Measurements from ENCODE around the gene DCAF11.

Gene DCAF11

DNA sequence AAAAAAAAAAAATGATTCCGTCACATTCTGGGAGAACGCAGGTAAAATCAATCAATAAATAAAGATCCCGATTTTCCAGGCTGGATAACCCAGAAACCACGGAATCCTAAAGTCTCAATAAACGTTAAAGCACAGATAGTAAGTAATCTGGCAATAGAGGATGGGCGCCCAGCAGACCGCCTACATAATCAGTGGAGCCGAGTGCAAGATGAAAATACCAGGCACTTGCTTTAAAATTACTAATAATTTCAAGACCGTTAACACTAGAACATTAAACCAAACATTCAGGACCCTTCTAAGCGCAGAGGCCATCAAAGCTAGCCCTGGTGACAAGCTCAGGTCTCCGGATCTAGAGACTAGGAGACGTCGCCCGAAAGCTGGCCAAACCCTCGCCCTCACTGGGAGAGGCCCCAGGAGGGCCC is 1.2 kb upstream of the DCAF11 start:
- TF ChIP-seq POU6F1 (CRISPR knock-in tag; IDR thresholded peaks at IDR 0.05; ENCODE audit: borderline replicate concordance, low read depth) (no peak), ZNF70 (CRISPR knock-in tag; IDR thresholded peaks at IDR 0.05) (no peak), ZNF565 (CRISPR knock-in tag; conservative IDR thresholded peaks at IDR 0.05; ENCODE audit: low read depth) (no peak), TOX (CRISPR knock-in tag; IDR thresholded peaks at IDR 0.05; ENCODE audit: borderline replicate concordance) (no peak), ZFP30 (CRISPR knock-in tag; IDR thresholded peaks at IDR 0.05) (no peak), ESRRG (CRISPR knock-in tag; IDR thresholded peaks at IDR 0.05) (no peak), ARNTL (CRISPR knock-in tag; IDR thresholded peaks at IDR 0.05; ENCODE audit: borderline replicate concordance, low read depth) (no peak), OSR1 (CRISPR knock-in tag; IDR thresholded peaks at IDR 0.05) (no peak), SNAI2 (CRISPR knock-in tag; IDR thresholded peaks at IDR 0.05) (no peak), PPARA (CRISPR knock-in tag; IDR thresholded peaks at IDR 0.05; ENCODE audit: borderline replicate concordance) (no peak), ZC3H10 (CRISPR knock-in tag; IDR thresholded peaks at IDR 0.05) (no peak), ZNF8 (CRISPR knock-in tag; IDR thresholded peaks at IDR 0.05) (no peak), CSRNP3 (CRISPR knock-in tag; IDR thresholded peaks at IDR 0.05) (no peak), BACH2 (CRISPR knock-in tag; IDR thresholded peaks at IDR 0.05; ENCODE audit: borderline replicate concordance) (no peak), CSDC2 (CRISPR knock-in tag; IDR thresholded peaks at IDR 0.05) (no peak), TCF4 (CRISPR knock-in tag; IDR thresholded peaks at IDR 0.05; ENCODE audit: borderline replicate concordance) (no peak), RARB (CRISPR knock-in tag; IDR thresholded peaks at IDR 0.05) (no peak), PATZ1 (CRISPR knock-in tag; IDR thresholded peaks at IDR 0.05; ENCODE audit: borderline replicate concordance) (no peak)
- TF ChIP-seq, protein P1, sequence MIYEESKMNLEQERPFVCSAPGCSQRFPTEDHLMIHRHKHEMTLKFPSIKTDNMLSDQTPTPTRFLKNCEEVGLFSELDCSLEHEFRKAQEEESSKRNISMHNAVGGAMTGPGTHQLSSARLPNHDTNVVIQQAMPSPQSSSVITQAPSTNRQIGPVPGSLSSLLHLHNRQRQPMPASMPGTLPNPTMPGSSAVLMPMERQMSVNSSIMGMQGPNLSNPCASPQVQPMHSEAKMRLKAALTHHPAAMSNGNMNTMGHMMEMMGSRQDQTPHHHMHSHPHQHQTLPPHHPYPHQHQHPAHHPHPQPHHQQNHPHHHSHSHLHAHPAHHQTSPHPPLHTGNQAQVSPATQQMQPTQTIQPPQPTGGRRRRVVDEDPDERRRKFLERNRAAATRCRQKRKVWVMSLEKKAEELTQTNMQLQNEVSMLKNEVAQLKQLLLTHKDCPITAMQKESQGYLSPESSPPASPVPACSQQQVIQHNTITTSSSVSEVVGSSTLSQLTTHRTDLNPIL (CRISPR knock-in tag; IDR thresholded peaks at IDR 0.05; ENCODE audit: low read depth): no peak
- TF ChIP-seq, protein P2, sequence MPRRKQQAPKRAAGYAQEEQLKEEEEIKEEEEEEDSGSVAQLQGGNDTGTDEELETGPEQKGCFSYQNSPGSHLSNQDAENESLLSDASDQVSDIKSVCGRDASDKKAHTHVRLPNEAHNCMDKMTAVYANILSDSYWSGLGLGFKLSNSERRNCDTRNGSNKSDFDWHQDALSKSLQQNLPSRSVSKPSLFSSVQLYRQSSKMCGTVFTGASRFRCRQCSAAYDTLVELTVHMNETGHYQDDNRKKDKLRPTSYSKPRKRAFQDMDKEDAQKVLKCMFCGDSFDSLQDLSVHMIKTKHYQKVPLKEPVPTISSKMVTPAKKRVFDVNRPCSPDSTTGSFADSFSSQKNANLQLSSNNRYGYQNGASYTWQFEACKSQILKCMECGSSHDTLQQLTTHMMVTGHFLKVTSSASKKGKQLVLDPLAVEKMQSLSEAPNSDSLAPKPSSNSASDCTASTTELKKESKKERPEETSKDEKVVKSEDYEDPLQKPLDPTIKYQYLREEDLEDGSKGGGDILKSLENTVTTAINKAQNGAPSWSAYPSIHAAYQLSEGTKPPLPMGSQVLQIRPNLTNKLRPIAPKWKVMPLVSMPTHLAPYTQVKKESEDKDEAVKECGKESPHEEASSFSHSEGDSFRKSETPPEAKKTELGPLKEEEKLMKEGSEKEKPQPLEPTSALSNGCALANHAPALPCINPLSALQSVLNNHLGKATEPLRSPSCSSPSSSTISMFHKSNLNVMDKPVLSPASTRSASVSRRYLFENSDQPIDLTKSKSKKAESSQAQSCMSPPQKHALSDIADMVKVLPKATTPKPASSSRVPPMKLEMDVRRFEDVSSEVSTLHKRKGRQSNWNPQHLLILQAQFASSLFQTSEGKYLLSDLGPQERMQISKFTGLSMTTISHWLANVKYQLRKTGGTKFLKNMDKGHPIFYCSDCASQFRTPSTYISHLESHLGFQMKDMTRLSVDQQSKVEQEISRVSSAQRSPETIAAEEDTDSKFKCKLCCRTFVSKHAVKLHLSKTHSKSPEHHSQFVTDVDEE (CRISPR knock-in tag; IDR thresholded peaks at IDR 0.05): no peak
- peak; percentile 5 for ATAC-seq

DNA sequence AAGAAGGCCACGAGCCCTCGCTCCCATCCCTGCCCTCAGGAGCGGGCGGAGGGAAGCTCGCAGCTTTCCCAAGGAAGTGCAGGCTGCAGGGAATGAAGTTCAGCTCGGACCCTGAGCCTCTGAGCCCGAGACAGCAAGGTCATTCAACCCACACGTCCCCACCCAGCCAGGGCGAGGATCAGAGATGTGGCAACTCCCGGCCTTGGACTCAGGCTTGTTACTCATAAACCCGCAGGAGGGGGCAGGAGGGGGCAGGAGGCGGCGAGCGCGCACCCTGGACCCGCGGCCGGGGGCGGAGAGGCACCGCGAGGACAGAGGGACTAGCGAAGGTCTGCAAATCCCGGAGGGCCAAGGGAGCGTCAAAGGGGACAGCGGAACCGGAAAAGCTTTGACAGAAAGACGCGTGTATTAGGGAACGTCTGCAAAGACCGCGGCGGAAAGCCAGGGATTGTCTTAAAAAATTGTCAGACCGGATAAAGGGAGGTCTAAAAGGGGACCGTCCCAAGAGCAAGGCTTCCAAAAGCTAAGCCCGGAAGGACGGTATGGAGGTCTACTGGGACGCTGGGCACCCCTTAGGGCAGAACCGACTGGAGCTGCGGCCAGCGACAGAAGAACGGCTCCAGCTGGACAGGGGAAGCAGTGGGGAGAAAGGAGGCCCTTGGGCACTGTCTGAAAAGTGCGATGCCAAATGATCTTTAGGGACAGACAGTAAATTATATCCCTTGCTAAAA is 611 bp upstream of the DCAF11 start:
- TF ChIP-seq ARNTL (CRISPR knock-in tag; IDR thresholded peaks at IDR 0.05; ENCODE audit: borderline replicate concordance, low read depth) (no peak), ZNF70 (CRISPR knock-in tag; IDR thresholded peaks at IDR 0.05) (peak; percentile 76), PATZ1 (CRISPR knock-in tag; IDR thresholded peaks at IDR 0.05; ENCODE audit: borderline replicate concordance) (peak; percentile 13; the same call in 1 of the 2 replicates), ZFP3 (CRISPR knock-in tag; IDR thresholded peaks at IDR 0.05) (0 out of 2 replicates have a peak, but pooled peaks have one; percentile 55)
- TF ChIP-seq, protein P2 (CRISPR knock-in tag; IDR thresholded peaks at IDR 0.05): no peak
- peak; percentile 66 for ATAC-seq
